GM23338 (cell line): Measurements from ENCODE around the gene AP1S1. TPM values are rescaled to one million over a fixed set of nuclear protein-coding genes. Genes with fewer than 3 reads are reported as not detected.
"Not testable (repeated sequence)": the region's sequence is repeated elsewhere in the genome, so short reads cannot be mapped to it uniquely, and the experiment has no call there.

ENCODE experiments used
- ATAC-seq: fragments of 200-7000 bp; cut with Tn5 transposase; 3 replicates; pipeline ENCODE4 v1.9.1; 2020
- DNase-seq: peaks from one replicate; pipeline ENCODE4 v3.0.0-alpha.2; 2015; ENCODE audit warnings: low spot score
- H2AFZ ChIP-seq: fragments of 200-600 bp; sonication (generic); 2 replicates; pipeline ENCODE4 v1.8.0; 2016; ENCODE audit warnings: antibody characterized with exemption, mild to moderate bottlenecking, moderate library complexity
- H3F3A ChIP-seq: fragments of 200-600 bp; sonication (generic); replicated peaks from 2 replicates; pipeline ENCODE4 v1.8.0; 2017; ENCODE audit warnings: antibody characterized with exemption, mixed run types, low read depth
- H3K27ac ChIP-seq: fragments of 200-600 bp; sonication (generic); 2 replicates; pipeline ENCODE4 v1.6.1; 2016; ENCODE audit warnings: low read depth
- H3K27me3 ChIP-seq: fragments of 200-600 bp; sonication (generic); 2 replicates; pipeline ENCODE4 v1.8.0; 2016; ENCODE audit warnings: mild to moderate bottlenecking, mixed run types, moderate library complexity; ENCODE audit not compliant: insufficient read depth
- H3K36me3 ChIP-seq: fragments of 200-600 bp; sonication (generic); 2 replicates; pipeline ENCODE4 v1.8.0; 2016; ENCODE audit warnings: mild to moderate bottlenecking; ENCODE audit not compliant: insufficient read depth
- H3K4me1 ChIP-seq: fragments of 200-600 bp; sonication (generic); 2 replicates; pipeline ENCODE4 v1.8.0; 2016; ENCODE audit warnings: mild to moderate bottlenecking, moderate library complexity; ENCODE audit not compliant: insufficient read depth
- H3K4me2 ChIP-seq: fragments of 200-600 bp; sonication (generic); 2 replicates; pipeline ENCODE4 v1.7.1; 2017; ENCODE audit warnings: mixed run types
- H3K4me3 ChIP-seq: fragments of 200-600 bp; sonication (generic); 2 replicates; pipeline ENCODE4 v1.6.1; 2016; ENCODE audit warnings: mixed run types
- H3K79me2 ChIP-seq: fragments of 200-600 bp; sonication (generic); replicated peaks from 2 replicates; pipeline ENCODE4 v1.8.0; 2017; ENCODE audit warnings: mild to moderate bottlenecking; ENCODE audit not compliant: insufficient read depth
- H3K9me2 ChIP-seq: fragments of 200-600 bp; sonication (generic); 2 replicates; pipeline ENCODE4 v1.8.0; 2017; ENCODE audit not compliant: insufficient read depth
- H4K20me1 ChIP-seq: fragments of 200-600 bp; sonication (generic); replicated peaks from 2 replicates; pipeline ENCODE4 v1.8.0; 2017; ENCODE audit warnings: mild to moderate bottlenecking; ENCODE audit not compliant: insufficient read depth
- H3K27ac Mint-ChIP-seq: 2 replicates; pipeline ENCODE4 v1.8.0; 2020; ENCODE audit warnings: inconsistent platforms, mild to moderate bottlenecking, moderate library complexity, mixed read lengths
- H3K27me3 Mint-ChIP-seq: 3 replicates; pipeline ENCODE4 v1.8.0; 2022; ENCODE audit warnings: low read depth, mild to moderate bottlenecking, moderate library complexity, mixed read lengths, inconsistent platforms; ENCODE audit not compliant: insufficient read depth, poor library complexity
- H3K36me3 Mint-ChIP-seq: 3 replicates; pipeline ENCODE4 v1.8.0; 2021; ENCODE audit warnings: low read depth, mild to moderate bottlenecking, inconsistent platforms, moderate library complexity, mixed read lengths
- H3K4me1 Mint-ChIP-seq: 3 replicates; pipeline ENCODE4 v1.8.0; 2020; ENCODE audit warnings: mild to moderate bottlenecking, inconsistent platforms, mixed read lengths
- H3K4me3 Mint-ChIP-seq: 3 replicates; pipeline ENCODE4 v1.8.0; 2021; ENCODE audit warnings: moderate library complexity, mild to moderate bottlenecking, inconsistent platforms, mixed read lengths
- H3K9me3 Mint-ChIP-seq: 3 replicates; pipeline ENCODE4 v1.8.0; 2020; ENCODE audit warnings: moderate library complexity, mild to moderate bottlenecking, inconsistent platforms, mixed read lengths
- ETS1 ChIP-seq: IDR thresholded peaks from 2 replicates; pipeline ENCODE4 v1.6.1; 2016; ENCODE audit warnings: antibody characterized with exemption
- REST ChIP-seq: IDR thresholded peaks from one replicate; pipeline ENCODE4 v1.6.1; 2018; ENCODE audit warnings: antibody characterized with exemption; ENCODE audit not compliant: unreplicated experiment
- polyA plus RNA-seq: library from polyadenylated mRNA; unstranded; fragments of >200 nt; fragmentation: Nextera tagmentation; extraction: Ambion mirVana; gene quantifications from 2 replicates; pipeline ENCODE4 v1.2.1, GENCODE V29; 2016
- total RNA-seq: library from RNA; depleted of rRNA; stranded (reverse); fragments of >200 nt; shearing (Covaris generic); gene quantifications from 2 replicates; pipeline ENCODE4 v1.2.3, GENCODE V29; 2014
- TF ChIP-seq, protein P1 (sequence below): fragments of 250-450 bp; sonication (Bioruptor Pico); IDR thresholded peaks from 2 replicates; pipeline ENCODE4 v1.5.0; 2020; ENCODE audit warnings: mild to moderate bottlenecking, moderate library complexity

The AP1S1 gene
- total and polyA plus RNA-seq, 2 experiments from 2014 or later = 11.5 to 60.6 TPM

GRCh38 chr7:101202603-101202918 is 48.3 kb downstream of the AP1S1 start (continued):
- TF ChIP-seq, protein P1, sequence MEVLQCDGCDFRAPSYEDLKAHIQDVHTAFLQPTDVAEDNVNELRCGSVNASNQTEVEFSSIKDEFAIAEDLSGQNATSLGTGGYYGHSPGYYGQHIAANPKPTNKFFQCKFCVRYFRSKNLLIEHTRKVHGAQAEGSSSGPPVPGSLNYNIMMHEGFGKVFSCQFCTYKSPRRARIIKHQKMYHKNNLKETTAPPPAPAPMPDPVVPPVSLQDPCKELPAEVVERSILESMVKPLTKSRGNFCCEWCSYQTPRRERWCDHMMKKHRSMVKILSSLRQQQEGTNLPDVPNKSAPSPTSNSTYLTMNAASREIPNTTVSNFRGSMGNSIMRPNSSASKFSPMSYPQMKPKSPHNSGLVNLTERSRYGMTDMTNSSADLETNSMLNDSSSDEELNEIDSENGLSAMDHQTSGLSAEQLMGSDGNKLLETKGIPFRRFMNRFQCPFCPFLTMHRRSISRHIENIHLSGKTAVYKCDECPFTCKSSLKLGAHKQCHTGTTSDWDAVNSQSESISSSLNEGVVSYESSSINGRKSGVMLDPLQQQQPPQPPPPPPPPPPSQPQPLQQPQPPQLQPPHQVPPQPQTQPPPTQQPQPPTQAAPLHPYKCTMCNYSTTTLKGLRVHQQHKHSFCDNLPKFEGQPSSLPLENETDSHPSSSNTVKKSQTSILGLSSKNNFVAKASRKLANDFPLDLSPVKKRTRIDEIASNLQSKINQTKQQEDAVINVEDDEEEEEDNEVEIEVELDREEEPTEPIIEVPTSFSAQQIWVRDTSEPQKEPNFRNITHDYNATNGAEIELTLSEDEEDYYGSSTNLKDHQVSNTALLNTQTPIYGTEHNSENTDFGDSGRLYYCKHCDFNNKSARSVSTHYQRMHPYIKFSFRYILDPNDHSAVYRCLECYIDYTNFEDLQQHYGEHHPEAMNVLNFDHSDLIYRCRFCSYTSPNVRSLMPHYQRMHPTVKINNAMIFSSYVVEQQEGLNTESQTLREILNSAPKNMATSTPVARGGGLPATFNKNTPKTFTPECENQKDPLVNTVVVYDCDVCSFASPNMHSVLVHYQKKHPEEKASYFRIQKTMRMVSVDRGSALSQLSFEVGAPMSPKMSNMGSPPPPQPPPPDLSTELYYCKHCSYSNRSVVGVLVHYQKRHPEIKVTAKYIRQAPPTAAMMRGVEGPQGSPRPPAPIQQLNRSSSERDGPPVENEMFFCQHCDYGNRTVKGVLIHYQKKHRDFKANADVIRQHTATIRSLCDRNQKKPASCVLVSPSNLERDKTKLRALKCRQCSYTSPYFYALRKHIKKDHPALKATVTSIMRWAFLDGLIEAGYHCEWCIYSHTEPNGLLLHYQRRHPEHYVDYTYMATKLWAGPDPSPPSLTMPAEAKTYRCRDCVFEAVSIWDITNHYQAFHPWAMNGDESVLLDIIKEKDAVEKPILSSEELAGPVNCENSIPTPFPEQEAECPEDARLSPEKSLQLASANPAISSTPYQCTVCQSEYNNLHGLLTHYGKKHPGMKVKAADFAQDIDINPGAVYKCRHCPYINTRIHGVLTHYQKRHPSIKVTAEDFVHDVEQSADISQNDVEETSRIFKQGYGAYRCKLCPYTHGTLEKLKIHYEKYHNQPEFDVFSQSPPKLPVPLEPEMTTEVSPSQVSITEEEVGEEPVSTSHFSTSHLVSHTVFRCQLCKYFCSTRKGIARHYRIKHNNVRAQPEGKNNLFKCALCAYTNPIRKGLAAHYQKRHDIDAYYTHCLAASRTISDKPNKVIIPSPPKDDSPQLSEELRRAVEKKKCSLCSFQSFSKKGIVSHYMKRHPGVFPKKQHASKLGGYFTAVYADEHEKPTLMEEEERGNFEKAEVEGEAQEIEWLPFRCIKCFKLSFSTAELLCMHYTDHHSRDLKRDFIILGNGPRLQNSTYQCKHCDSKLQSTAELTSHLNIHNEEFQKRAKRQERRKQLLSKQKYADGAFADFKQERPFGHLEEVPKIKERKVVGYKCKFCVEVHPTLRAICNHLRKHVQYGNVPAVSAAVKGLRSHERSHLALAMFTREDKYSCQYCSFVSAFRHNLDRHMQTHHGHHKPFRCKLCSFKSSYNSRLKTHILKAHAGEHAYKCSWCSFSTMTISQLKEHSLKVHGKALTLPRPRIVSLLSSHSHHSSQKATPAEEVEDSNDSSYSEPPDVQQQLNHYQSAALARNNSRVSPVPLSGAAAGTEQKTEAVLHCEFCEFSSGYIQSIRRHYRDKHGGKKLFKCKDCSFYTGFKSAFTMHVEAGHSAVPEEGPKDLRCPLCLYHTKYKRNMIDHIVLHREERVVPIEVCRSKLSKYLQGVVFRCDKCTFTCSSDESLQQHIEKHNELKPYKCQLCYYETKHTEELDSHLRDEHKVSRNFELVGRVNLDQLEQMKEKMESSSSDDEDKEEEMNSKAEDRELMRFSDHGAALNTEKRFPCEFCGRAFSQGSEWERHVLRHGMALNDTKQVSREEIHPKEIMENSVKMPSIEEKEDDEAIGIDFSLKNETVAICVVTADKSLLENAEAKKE (CRISPR knock-in tag) = no peak
- TF ChIP-seq REST (no peak), ETS1 (no peak)

DNA sequence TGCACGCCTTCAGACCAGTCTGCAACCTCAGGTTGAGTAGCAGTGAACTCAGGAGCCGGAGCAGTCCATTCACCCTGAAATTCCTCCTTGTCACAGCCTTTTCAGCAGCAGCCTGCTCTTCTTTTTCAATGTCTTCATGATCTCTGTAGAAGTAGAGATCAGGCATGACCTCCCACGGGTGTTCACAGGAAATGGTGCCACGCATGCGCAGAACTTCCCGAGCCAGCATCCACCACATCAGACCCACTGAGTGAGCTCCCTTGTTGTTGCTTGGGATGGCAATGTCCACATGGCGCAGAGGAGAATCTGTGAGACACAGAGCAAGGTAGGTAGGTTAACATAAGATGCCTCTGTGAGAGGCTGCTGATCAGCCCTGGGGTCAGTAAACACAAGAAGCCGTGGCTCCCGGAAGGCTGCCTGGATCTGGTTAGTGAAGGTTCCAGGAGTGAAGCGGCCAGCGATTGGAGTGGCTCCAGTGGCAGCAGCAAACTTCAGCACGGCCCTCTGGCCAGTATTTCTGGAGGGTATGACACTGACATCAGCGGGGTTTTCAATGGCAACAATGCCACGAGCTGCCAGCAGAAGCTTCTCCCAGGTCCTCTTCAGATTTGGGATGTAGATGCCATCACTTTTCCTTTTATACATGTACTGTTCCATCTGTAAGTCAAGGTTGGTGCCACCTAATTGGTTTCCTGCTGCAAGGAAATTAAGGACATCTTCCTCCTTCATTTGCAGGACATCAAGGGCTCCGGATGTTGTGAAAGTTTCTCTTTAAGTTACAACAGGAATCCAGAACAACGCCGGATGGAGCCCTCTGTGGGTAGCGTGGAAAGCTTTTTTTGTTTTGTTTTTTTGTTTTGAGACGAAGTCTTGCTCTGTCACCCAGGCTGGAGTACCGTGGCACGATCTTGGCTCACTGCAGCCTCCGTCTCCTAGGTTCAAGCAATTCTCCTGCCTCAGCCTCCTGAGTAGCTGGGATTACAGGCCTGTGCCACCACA is 49.8 kb downstream of the AP1S1 start:
- Mint-ChIP-seq H3K27me3 (peaks cover 18% of the 10 kb centered on the region), H3K4me1 (peaks cover 15% of the 10 kb centered on the region), H3K36me3 (peaks cover 10% of the 10 kb centered on the region)
- H3K27ac Mint-ChIP-seq, H3K4me3 ChIP-seq, H4K20me1 ChIP-seq, H3K4me2 ChIP-seq, H2AFZ ChIP-seq, H3K79me2 ChIP-seq, H3K4me3 Mint-ChIP-seq, H3K9me3 Mint-ChIP-seq, H3K36me3 ChIP-seq, H3K27ac ChIP-seq, H3K9me2 ChIP-seq, ATAC-seq, H3F3A ChIP-seq, DNase-seq: not testable (repeated sequence)
- Histone ChIP-seq H3K27me3 (peaks cover 25% of the 10 kb centered on the region), H3K4me1 (peaks cover 16% of the 10 kb centered on the region)
